Thyroid gland (tissue), 4 donors: Measurements from ENCODE around the gene SPATC1L. TPM values are rescaled to one million over a fixed set of nuclear protein-coding genes. Genes with fewer than 3 reads are reported as not detected.

Experiments used
- DNase-seq, 2 donors: peaks; one replicate each; pipeline ENCODE4 v3.0.0-alpha.2; 2019
- H3K27ac ChIP-seq, 3 donors: fragments of 200-600 bp; sonication (generic); 1 replicate in 2 of 3; 2 replicates in 1 of 3; pipeline ENCODE4 v1.5.1; 2016 to 2019; ENCODE audit warnings: mild to moderate bottlenecking in 1 of 3, moderate library complexity in 1 of 3
- H3K27me3 ChIP-seq: fragments of 200-600 bp; sonication (generic); one replicate; pipeline ENCODE4 v1.5.1; 2019
- H3K36me3 ChIP-seq, 2 donors: fragments of 200-600 bp; sonication (generic); one replicate each; pipeline ENCODE4 v1.5.1; 2016 to 2019
- H3K4me1 ChIP-seq, 2 donors: fragments of 200-600 bp; sonication (generic); one replicate each; pipeline ENCODE4 v1.5.1; 2017 to 2019
- H3K4me3 ChIP-seq, 3 donors: fragments of 200-600 bp; sonication (generic); replicated peaks in 1 of 3; 1 replicate in 2 of 3; 2 replicates in 1 of 3; pipeline ENCODE4 v1.5.1; 2016; ENCODE audit warnings: mild to moderate bottlenecking in 1 of 3
- H3K9me3 ChIP-seq: fragments of 200-600 bp; sonication (generic); one replicate; pipeline ENCODE4 v1.5.1; 2017
- POLR2A ChIP-seq, 2 donors: fragments of 450-650 bp; IDR thresholded peaks; one replicate each; pipeline ENCODE4 v1.6.1; 2017; ENCODE audit warnings: antibody characterized with exemption in 2 of 2, mild to moderate bottlenecking in 2 of 2, moderate library complexity in 1 of 2
- WGBS, 2 donors: methylation state at CpG; one replicate each; pipeline ENCODE4 v1.1.5; 2017; 5-methylcytosine and 5-hydroxymethylcytosine counted together
- intact Hi-C: fragments of 100-400 bp; cut with DNase I; formaldehyde crosslinking; loops from one replicate; pipeline ENCODE4 v1.15.1; 2023
- total RNA-seq, 4 donors: library from RNA; depleted of rRNA; stranded (reverse); fragments of >200 nt; gene quantifications; one replicate each; pipeline ENCODE4 v1.2.3, GENCODE V29; 2016
- TF ChIP-seq, protein P1 (sequence below), 6 experiments: fragments of 200-600 bp in 3 of 6; fragments of 450-650 bp in 3 of 6; sonication (generic) in 3 of 6; IDR thresholded peaks; one replicate each; pipeline ENCODE4 v1.5.1; 2016 to 2019; ENCODE audit warnings: antibody characterized with exemption in 6 of 6, mild to moderate bottlenecking in 2 of 6, inconsistent platforms in 1 of 6, moderate library complexity in 1 of 6

The SPATC1L gene
- total RNA-seq, 4 donors from 2014 or later = 3.5 to 9.0 (median 5.8) TPM

DNA sequence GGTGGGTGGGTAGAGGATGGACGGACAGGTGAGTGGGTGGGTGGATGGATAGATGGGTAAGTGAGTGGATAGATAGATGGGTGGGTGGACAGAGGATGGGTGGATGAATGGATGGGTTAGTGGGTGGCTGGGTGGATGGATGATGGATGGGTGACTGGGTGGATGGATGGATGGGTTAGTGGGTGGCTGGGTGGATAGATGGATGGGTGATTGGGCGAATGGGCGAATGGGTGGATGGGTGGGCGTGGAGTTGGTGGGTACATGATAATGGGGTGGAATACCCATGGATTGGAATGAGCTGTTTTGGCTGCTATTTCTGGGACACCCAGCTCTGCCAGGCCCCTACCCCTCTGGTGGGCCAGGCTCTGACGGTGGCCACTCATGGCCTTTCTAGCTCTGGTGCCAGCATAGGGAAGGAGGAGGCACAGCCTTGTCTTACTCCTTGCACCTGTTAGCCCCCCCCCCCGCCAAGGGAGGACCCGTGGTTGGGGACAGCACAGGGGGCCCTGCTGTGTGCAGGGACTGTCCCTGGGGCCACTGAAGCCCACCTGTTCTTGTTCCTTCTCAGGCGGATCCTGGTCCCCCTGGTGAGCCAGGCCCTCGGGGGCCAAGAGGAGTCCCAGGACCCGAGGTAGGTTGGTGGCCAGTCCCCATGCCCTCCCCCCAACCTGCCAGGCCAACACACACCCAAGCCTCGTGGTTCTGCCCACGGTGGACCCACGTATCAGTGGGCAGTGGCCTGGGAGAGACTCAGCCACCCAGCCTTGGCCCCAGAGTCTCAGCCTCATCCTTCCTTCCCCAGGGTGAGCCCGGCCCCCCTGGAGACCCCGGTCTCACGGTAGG, 60.0 kb downstream of the SPATC1L start:
- H3K4me3 ChIP-seq = no peak overlapping the region
- H3K9me3 ChIP-seq = no peaks in the 10 kb centered on the region
- H3K27ac ChIP-seq = no peak overlapping the region
- no peaks in the 10 kb centered on the region for H3K4me1 ChIP-seq
- peak in 1 of 2 donors; percentile 1 for DNase-seq
- 94 to 95% methylated on average over 5 to 11 of the region's 16 CpGs for WGBS, 2 donors
- H3K27me3 ChIP-seq = no peaks in the 10 kb centered on the region
- peaks cover 3 to 18% of the 10 kb centered on the region in 2 donors for H3K36me3 ChIP-seq
- intact Hi-C loops = no loop called here
- TF ChIP-seq POLR2A (IDR thresholded peaks at IDR 0.05) = no peak

DNA sequence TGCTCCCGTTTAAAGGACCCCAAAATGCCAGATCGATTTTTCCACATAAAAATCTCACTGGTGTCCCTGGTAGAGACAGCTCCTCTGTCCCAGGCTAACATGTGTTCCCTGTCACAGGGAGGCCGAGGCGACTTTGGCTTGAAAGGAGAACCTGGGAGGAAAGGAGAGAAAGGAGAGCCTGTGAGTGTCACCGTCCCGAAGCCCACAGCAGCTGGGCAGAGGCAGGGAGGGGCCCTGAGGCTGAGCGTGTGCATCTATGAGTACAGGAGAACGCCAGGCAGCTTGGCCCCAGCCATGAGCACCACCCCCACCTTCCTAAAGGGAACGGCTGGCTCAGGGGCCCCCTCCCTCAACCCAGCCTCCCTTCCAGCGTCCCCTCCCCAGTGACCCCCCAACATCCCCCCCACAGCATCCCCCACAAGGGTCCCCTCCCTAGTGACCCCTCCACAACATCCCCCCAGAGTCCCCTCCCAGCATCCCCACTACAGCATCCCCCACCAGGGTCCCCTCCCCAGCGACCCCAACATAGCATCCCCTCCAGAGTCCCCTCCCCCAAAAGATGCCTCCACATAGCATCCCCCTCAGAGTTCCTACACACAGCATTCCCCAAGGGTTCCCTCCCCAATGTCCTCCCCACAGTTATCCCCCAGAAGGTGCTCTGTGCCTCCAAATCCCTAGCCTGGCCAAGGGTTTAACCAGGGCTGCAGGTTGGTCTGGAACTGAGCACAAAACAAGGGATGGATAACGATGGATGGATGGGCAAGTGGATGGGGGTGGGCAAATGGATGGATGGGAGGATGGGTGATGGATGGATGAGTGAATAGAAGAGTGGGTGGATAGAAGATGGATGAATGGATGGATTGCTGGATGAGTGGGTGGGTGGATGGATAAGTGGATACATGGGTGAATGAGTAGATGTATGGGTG, 61.2 kb downstream of the SPATC1L start:
- intact Hi-C loops = no loop called here
- Histone ChIP-seq H3K9me3 (no peaks in the 10 kb centered on the region), H3K36me3 (peaks cover 3 to 18% of the 10 kb centered on the region in 2 donors), H3K4me1 (no peaks in the 10 kb centered on the region), H3K27ac (no peak overlapping the region), H3K4me3 (no peak overlapping the region), H3K27me3 (no peaks in the 10 kb centered on the region)
- TF ChIP-seq, protein P1, sequence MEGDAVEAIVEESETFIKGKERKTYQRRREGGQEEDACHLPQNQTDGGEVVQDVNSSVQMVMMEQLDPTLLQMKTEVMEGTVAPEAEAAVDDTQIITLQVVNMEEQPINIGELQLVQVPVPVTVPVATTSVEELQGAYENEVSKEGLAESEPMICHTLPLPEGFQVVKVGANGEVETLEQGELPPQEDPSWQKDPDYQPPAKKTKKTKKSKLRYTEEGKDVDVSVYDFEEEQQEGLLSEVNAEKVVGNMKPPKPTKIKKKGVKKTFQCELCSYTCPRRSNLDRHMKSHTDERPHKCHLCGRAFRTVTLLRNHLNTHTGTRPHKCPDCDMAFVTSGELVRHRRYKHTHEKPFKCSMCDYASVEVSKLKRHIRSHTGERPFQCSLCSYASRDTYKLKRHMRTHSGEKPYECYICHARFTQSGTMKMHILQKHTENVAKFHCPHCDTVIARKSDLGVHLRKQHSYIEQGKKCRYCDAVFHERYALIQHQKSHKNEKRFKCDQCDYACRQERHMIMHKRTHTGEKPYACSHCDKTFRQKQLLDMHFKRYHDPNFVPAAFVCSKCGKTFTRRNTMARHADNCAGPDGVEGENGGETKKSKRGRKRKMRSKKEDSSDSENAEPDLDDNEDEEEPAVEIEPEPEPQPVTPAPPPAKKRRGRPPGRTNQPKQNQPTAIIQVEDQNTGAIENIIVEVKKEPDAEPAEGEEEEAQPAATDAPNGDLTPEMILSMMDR (IDR thresholded peaks at IDR 0.05) = no peak
- no peak for TF ChIP-seq POLR2A (IDR thresholded peaks at IDR 0.05)
- no peak for DNase-seq
- WGBS, 2 donors = 90 to 93% methylated on average over 11 of the region's 12 CpGs

DNA sequence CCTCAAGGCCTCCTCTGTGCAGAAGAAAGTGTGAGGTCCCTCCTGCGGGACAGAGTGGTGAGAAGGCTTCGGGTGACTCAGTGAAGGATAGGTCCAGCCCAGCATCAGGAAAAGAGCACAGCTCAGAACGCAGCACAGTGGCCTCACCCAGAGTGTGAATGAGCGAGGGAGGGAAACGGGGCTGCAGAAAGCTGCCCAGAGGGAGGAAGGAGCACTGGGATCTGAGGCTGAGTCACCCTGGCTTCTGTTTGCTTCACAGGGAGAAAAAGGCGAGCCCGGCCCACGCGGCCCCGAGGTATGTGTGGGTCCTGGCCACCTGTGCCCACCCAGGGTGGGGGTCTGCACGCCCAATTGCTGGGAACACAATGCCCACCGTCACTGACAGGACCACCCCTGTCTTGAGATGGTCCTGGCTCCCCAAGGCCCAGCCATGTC, 62.0 kb downstream of the SPATC1L start:
- Histone ChIP-seq H3K4me1 (no peaks in the 10 kb centered on the region), H3K27ac (no peak overlapping the region), H3K9me3 (no peaks in the 10 kb centered on the region), H3K4me3 (no peak overlapping the region), H3K27me3 (no peaks in the 10 kb centered on the region), H3K36me3 (peaks cover 3 to 18% of the 10 kb centered on the region in 2 donors)
- no peak for DNase-seq
- TF ChIP-seq, protein P1 (IDR thresholded peaks at IDR 0.05) = no peak
- TF ChIP-seq POLR2A (IDR thresholded peaks at IDR 0.05) = no peak
- WGBS, 2 donors = 90 to 95% methylated on average over 10 to 12 of the region's 12 CpGs
- intact Hi-C loops = no loop called here

DNA sequence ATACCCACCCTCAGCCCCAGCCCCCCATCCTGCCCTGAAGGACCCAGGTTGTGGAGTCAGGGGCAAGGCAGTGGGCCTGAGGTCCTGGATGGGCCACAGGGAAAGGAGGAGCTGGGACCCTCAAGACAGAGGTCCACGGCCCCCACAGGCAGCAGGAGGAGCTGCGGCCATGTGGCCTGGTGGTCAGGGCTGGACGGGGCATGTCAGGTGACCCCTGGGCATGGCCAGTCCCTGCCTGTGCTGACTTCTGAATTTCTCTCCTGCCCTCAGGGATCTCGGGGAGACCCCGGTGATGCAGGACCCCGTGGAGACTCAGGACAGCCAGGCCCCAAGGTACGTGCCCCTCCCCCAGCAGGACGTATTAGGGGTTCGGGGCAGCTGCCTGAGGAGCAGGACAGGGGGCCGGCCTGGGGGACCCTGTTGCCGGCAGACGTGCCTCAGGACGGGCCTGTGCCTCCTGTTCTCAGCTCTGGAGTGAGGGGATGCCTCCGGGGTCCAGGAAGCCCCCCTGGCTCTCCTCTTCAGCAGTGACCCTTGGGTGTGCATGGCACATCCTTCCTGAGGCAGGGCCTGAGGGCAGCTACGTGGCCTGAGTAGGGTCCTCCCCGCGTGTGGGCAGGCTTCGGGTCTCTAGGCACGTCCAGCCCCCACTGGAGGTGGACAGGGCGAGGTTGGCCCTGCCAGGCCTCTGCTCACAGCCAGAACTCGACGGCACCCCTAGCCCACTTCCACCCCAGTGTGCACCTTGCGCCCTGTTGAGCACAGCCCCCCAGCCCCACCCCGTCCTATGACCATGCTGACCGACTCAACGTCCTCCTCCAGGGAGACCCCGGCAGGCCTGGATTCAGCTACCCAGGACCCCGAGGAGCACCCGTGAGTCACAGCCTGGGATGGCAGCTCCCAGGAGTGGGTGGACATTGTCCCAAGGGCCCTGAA, 62.7 kb downstream of the SPATC1L start:
- peak; percentile 0 to 1 for DNase-seq
- Histone ChIP-seq H3K9me3 (no peaks in the 10 kb centered on the region), H3K36me3 (peaks cover 3 to 18% of the 10 kb centered on the region in 2 donors), H3K27ac (no peak overlapping the region), H3K4me3 (no peak overlapping the region), H3K27me3 (no peaks in the 10 kb centered on the region), H3K4me1 (no peaks in the 10 kb centered on the region)
- intact Hi-C loops = no loop called here
- WGBS, 2 donors = 95% methylated on average over 14 to 17 of the region's 29 CpGs
- no peak for TF ChIP-seq POLR2A (IDR thresholded peaks at IDR 0.05)
- TF ChIP-seq, protein P1 (IDR thresholded peaks at IDR 0.05) = no peak
